Mesendoderm (in vitro differentiated cells): Measurements from ENCODE around the gene NISCH.
"Not testable (repeated sequence)": the region's sequence is repeated elsewhere in the genome, so short reads cannot be mapped to it uniquely, and the experiment has no call there.

Experiments used
- DNase-seq: peaks from one replicate; pipeline ENCODE4 v3.0.0; 2013
- H2AK5ac ChIP-seq: 2 replicates; pipeline ENCODE4 v1.6.1; 2013; ENCODE audit warnings: low read length, inconsistent platforms
- H2BK120ac ChIP-seq: 2 replicates; pipeline ENCODE4 v1.6.1; 2013; ENCODE audit warnings: low read depth, mild to moderate bottlenecking, low read length, moderate library complexity, mixed read lengths
- H2BK15ac ChIP-seq: replicated peaks from 2 replicates; pipeline ENCODE4 v1.6.1; 2013; ENCODE audit warnings: low read depth, mild to moderate bottlenecking, moderate library complexity
- H2BK5ac ChIP-seq: 2 replicates; pipeline ENCODE4 v1.6.1; 2013; ENCODE audit warnings: low read length, inconsistent platforms
- H3K18ac ChIP-seq: 2 replicates; pipeline ENCODE4 v1.6.1; 2013; ENCODE audit warnings: mild to moderate bottlenecking, low read length, mixed read lengths
- H3K23ac ChIP-seq: one replicate; pipeline ENCODE4 v1.6.1; 2013; ENCODE audit warnings: low read length
- H3K27ac ChIP-seq: 2 replicates; pipeline ENCODE4 v1.5.1; 2013; ENCODE audit warnings: low read depth, mild to moderate bottlenecking, inconsistent platforms, low read length, moderate library complexity
- H3K27me3 ChIP-seq: 2 replicates; pipeline ENCODE4 v1.6.1; 2013; ENCODE audit warnings: low read length, control low read depth, mild to moderate bottlenecking, inconsistent platforms; ENCODE audit not compliant: insufficient read depth, poor library complexity
- H3K36me3 ChIP-seq: 2 replicates; pipeline ENCODE4 v1.6.1; 2013; ENCODE audit warnings: low read length, inconsistent platforms; ENCODE audit not compliant: control insufficient read depth, insufficient read depth
- H3K4ac ChIP-seq: one replicate; pipeline ENCODE4 v1.6.1; 2013; ENCODE audit warnings: low read depth, mild to moderate bottlenecking, low read length, moderate library complexity
- H3K4me1 ChIP-seq: 2 replicates; pipeline ENCODE4 v1.6.1; 2013; ENCODE audit warnings: low read depth, low read length, inconsistent platforms; ENCODE audit not compliant: control insufficient read depth
- H3K4me2 ChIP-seq: 2 replicates; pipeline ENCODE4 v1.6.1; 2013; ENCODE audit warnings: low read length
- H3K4me3 ChIP-seq: 2 replicates; pipeline ENCODE4 v1.5.1; 2013; ENCODE audit warnings: mild to moderate bottlenecking, low read length
- H3K56ac ChIP-seq: one replicate; pipeline ENCODE4 v1.6.1; 2013; ENCODE audit warnings: low read length
- H3K79me1 ChIP-seq: 2 replicates; pipeline ENCODE4 v1.6.1; 2013; ENCODE audit warnings: low read length, inconsistent platforms
- H3K79me2 ChIP-seq: 2 replicates; pipeline ENCODE4 v1.6.1; 2013; ENCODE audit warnings: mild to moderate bottlenecking, low read length; ENCODE audit not compliant: control insufficient read depth, insufficient read depth
- H3K9ac ChIP-seq: 2 replicates; pipeline ENCODE4 v1.6.1; 2013; ENCODE audit warnings: low read length, inconsistent platforms
- H4K5ac ChIP-seq: one replicate; pipeline ENCODE4 v1.6.1; 2013; ENCODE audit warnings: low read length
- H4K8ac ChIP-seq: one replicate; pipeline ENCODE4 v1.6.1; 2013; ENCODE audit warnings: low read depth, mild to moderate bottlenecking, control low read depth, low read length, moderate library complexity
- WGBS: extraction: QIAGEN DNeasy Blood & Tissue Kit; methylation state at CpG from one replicate; pipeline ENCODE4 v1.1.7; 2013; ENCODE audit warnings: low lambda C conversion rate, missing lambda C conversion rate; ENCODE audit not compliant: insufficient coverage; ENCODE audit errors: extremely low coverage; 5-methylcytosine and 5-hydroxymethylcytosine counted together

NISCH gene

GRCh38 chr3:52526671-52527038, 71.3 kb downstream of the NISCH start:
- H3K23ac ChIP-seq, H3K4ac ChIP-seq, H3K56ac ChIP-seq, H2BK5ac ChIP-seq, H3K4me2 ChIP-seq, H3K27ac ChIP-seq, H2BK120ac ChIP-seq, DNase-seq, H3K4me1 ChIP-seq, H4K5ac ChIP-seq, H2AK5ac ChIP-seq, H2BK15ac ChIP-seq, H3K18ac ChIP-seq, H3K27me3 ChIP-seq, H4K8ac ChIP-seq, H3K4me3 ChIP-seq, H3K9ac ChIP-seq: not testable (repeated sequence)
- peaks cover 21% of the 10 kb centered on the region for H3K79me1 ChIP-seq
- WGBS: no CpG with 5 or more reads among the region's 5 CpGs
- peaks cover 14% of the 10 kb centered on the region for H3K79me2 ChIP-seq
- peaks cover 25% of the 10 kb centered on the region for H3K36me3 ChIP-seq

- H2AK5ac ChIP-seq: no peak overlapping the region
- no peak overlapping the region for H2BK120ac ChIP-seq
- H4K5ac ChIP-seq: no peak overlapping the region
- H3K56ac ChIP-seq: no peak overlapping the region
- H3K36me3 ChIP-seq: peaks cover 25% of the 10 kb centered on the region
- DNase-seq: no peak
- peaks cover 3% of the 10 kb centered on the region for H3K4me1 ChIP-seq
- H3K4me3 ChIP-seq: no peak overlapping the region
- H3K18ac ChIP-seq: no peak overlapping the region
- peaks cover 25% of the 10 kb centered on the region for H3K79me1 ChIP-seq
- no CpG with 5 or more reads among the region's 14 CpGs for WGBS
- H3K4me2 ChIP-seq: no peak overlapping the region
- H2BK15ac ChIP-seq: no peak overlapping the region
- no peaks in the 10 kb centered on the region for H3K27me3 ChIP-seq
- no peak overlapping the region for H3K4ac ChIP-seq
- no peak overlapping the region for H2BK5ac ChIP-seq
- no peak overlapping the region for H3K23ac ChIP-seq
- H3K9ac ChIP-seq: no peak overlapping the region
- H3K27ac ChIP-seq: no peak overlapping the region
- H3K79me2 ChIP-seq: peaks cover 20% of the 10 kb centered on the region
- H4K8ac ChIP-seq: no peak overlapping the region
Measured at GRCh38 chr3:52527039-52527731, 71.8 kb downstream of the NISCH start.

- no CpG with 5 or more reads among the region's 18 CpGs for WGBS
- H2BK5ac ChIP-seq: no peak overlapping the region
Measured at GRCh38 chr3:52527732-52528585, 72.6 kb downstream of the NISCH start.

GRCh38 chr3:52528586-52529375, 73.4 kb downstream of the NISCH start:
- no CpG with 5 or more reads among the region's 25 CpGs for WGBS

More at GRCh38 chr3:52527732-52528585, 72.6 kb downstream of the NISCH start:
- peaks cover 27% of the 10 kb centered on the region for H3K79me2 ChIP-seq
- no peaks in the 10 kb centered on the region for H3K27me3 ChIP-seq
- H3K4me3 ChIP-seq: no peak overlapping the region
- no peak overlapping the region for H2BK15ac ChIP-seq
- no peak overlapping the region for H2AK5ac ChIP-seq
- H3K18ac ChIP-seq: no peak overlapping the region
- no peak overlapping the region for H3K4me2 ChIP-seq
- H3K9ac ChIP-seq: no peak overlapping the region
- H3K4me1 ChIP-seq: peaks cover 3% of the 10 kb centered on the region
- peaks cover 25% of the 10 kb centered on the region for H3K36me3 ChIP-seq
- no peak overlapping the region for H4K5ac ChIP-seq
- peaks cover 28% of the 10 kb centered on the region for H3K79me1 ChIP-seq
- no peak overlapping the region for H3K23ac ChIP-seq
- no peak overlapping the region for H2BK120ac ChIP-seq
- DNase-seq: no peak
- H3K27ac ChIP-seq: no peak overlapping the region
- no peak overlapping the region for H3K56ac ChIP-seq
- no peak overlapping the region for H4K8ac ChIP-seq
- no peak overlapping the region for H3K4ac ChIP-seq

GRCh38 chr3:52529376-52530333, 74.3 kb downstream of the NISCH start:
- H3K4me3 ChIP-seq: no peak overlapping the region
- WGBS: no CpG with 5 or more reads among the region's 12 CpGs

More at GRCh38 chr3:52528586-52529375, 73.4 kb downstream of the NISCH start:
- no peak overlapping the region for H2BK15ac ChIP-seq
- no peak overlapping the region for H2BK120ac ChIP-seq
- no peak overlapping the region for H4K5ac ChIP-seq
- H3K4me3 ChIP-seq: no peak overlapping the region
- H3K27me3 ChIP-seq: no peaks in the 10 kb centered on the region
- peaks cover 25% of the 10 kb centered on the region for H3K36me3 ChIP-seq
- H2BK5ac ChIP-seq: no peak overlapping the region
- H3K4me2 ChIP-seq: no peak overlapping the region
- no peak overlapping the region for H3K27ac ChIP-seq
- H4K8ac ChIP-seq: no peak overlapping the region
- DNase-seq: no peak
- H3K18ac ChIP-seq: no peak overlapping the region
- peaks cover 30% of the 10 kb centered on the region for H3K79me2 ChIP-seq
- H3K23ac ChIP-seq: no peak overlapping the region
- peaks cover 3% of the 10 kb centered on the region for H3K4me1 ChIP-seq
- H3K4ac ChIP-seq: no peak overlapping the region
- peaks cover 30% of the 10 kb centered on the region for H3K79me1 ChIP-seq
- H2AK5ac ChIP-seq: no peak overlapping the region
- H3K9ac ChIP-seq: no peak overlapping the region
- no peak overlapping the region for H3K56ac ChIP-seq

More at GRCh38 chr3:52529376-52530333, 74.3 kb downstream of the NISCH start:
- DNase-seq: no peak
- no peak overlapping the region for H3K9ac ChIP-seq
- H3K36me3 ChIP-seq: peaks cover 19% of the 10 kb centered on the region
- H3K4ac ChIP-seq: no peak overlapping the region
- no peaks in the 10 kb centered on the region for H3K27me3 ChIP-seq
- H3K18ac ChIP-seq: no peak overlapping the region
- H2BK120ac ChIP-seq: no peak overlapping the region
- peaks cover 30% of the 10 kb centered on the region for H3K79me1 ChIP-seq
- no peak overlapping the region for H3K56ac ChIP-seq
- H3K4me1 ChIP-seq: peaks cover 6% of the 10 kb centered on the region
- H3K79me2 ChIP-seq: peaks cover 30% of the 10 kb centered on the region
- no peak overlapping the region for H4K8ac ChIP-seq
- no peak overlapping the region for H3K27ac ChIP-seq
- H2BK15ac ChIP-seq: no peak overlapping the region
- H4K5ac ChIP-seq: no peak overlapping the region
- H2AK5ac ChIP-seq: no peak overlapping the region
- no peak overlapping the region for H2BK5ac ChIP-seq
- no peak overlapping the region for H3K4me2 ChIP-seq
- H3K23ac ChIP-seq: no peak overlapping the region
